Measurements from ENCODE around the gene FOCAD. TPM values are rescaled to one million over a fixed set of nuclear protein-coding genes. Genes with fewer than 3 reads are reported as not detected.

The FOCAD gene
- total RNA-seq, 4 donors from 2014 or later: 17.6 to 27.2 (median 20.1) TPM

DNA sequence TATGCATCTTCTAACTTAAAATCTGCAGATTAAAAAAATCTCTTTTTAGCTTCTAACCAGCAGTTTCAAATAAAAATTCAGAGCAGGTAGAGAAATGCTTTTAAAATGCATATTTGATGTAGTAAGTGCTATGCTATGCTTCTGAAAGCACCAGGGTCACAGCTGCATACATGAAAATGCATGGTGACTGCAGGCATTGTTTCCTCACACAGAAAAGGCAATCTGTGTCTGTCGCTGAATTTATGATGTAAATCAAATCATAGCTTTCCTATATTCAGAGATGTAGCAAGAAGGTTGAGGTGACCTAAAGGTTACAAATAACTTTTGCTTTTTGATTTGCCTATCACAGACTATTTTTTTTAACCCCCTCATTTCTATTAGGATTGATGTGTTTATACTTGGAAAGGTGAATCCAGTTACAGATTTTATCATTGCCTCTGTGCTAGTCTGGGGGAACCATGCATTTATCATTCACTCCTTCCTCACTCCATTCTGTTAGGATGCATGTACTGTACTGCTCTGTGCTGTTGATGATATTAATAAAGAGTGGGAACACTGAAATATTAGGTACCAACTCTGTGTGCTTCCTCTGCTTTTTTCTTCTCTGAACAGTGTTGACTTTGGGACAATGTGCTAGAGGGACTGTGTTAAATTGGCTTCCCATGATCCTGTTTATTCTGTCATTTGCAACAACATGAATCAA is 65.6 kb downstream of the FOCAD start:
- H3K27me3 ChIP-seq: no peaks in the 10 kb centered on the region
- no peak overlapping the region for H3K4me3 ChIP-seq
- no peak for DNase-seq (ENCODE audit: extremely low spot score)
- H3K27ac ChIP-seq (replicated peaks in 1 of 4): no peak overlapping the region
- intact Hi-C loops (cut with DNase I): no loop called here
- TF ChIP-seq EP300 (IDR thresholded peaks at IDR 0.05) (no peak), POLR2A (IDR thresholded peaks at IDR 0.05; ENCODE audit: low read depth) (no peak), POLR2AphosphoS5 (IDR thresholded peaks at IDR 0.05) (no peak), CTCF (IDR thresholded peaks at IDR 0.05) (no peak)
- no peaks in the 10 kb centered on the region for H3K9me3 ChIP-seq
- peaks cover 0 to 10% (median 7%) of the 10 kb centered on the region in 4 donors for H3K4me1 ChIP-seq
- 82% methylated on average over 1 of the region's 1 CpG for WGBS
- no peaks in the 10 kb centered on the region for H3K36me3 ChIP-seq

GRCh38 chr9:20753761-20754160 is 69.7 kb downstream of the FOCAD start:
- Histone ChIP-seq H3K27ac (replicated peaks in 1 of 4) (no peak overlapping the region), H3K4me1 (peaks cover 0 to 10% (median 7%) of the 10 kb centered on the region in 4 donors), H3K9me3 (no peaks in the 10 kb centered on the region), H3K36me3 (peaks cover 0 to 7% (median 2%) of the 10 kb centered on the region in 4 donors), H3K27me3 (no peaks in the 10 kb centered on the region), H3K4me3 (no peak overlapping the region)
- TF ChIP-seq POLR2A (IDR thresholded peaks at IDR 0.05; ENCODE audit: low read depth) (no peak), CTCF (IDR thresholded peaks at IDR 0.05) (no peak), POLR2AphosphoS5 (IDR thresholded peaks at IDR 0.05) (no peak), EP300 (IDR thresholded peaks at IDR 0.05) (no peak)
- WGBS: 93% methylated on average over 3 of the region's 3 CpGs
- DNase-seq (ENCODE audit: extremely low spot score): no peak
- intact Hi-C loops (cut with DNase I): no loop called here

- peaks cover 0 to 9% (median 3%) of the 10 kb centered on the region in 4 donors for H3K36me3 ChIP-seq
- H3K4me3 ChIP-seq: no peak overlapping the region
- H3K27ac ChIP-seq (replicated peaks in 1 of 4): no peak overlapping the region
- intact Hi-C loops (cut with DNase I): no loop called here
- H3K4me1 ChIP-seq: peaks cover 0 to 10% (median 7%) of the 10 kb centered on the region in 4 donors
- DNase-seq (ENCODE audit: extremely low spot score): no peak
- H3K9me3 ChIP-seq: no peaks in the 10 kb centered on the region
- 98% methylated on average over 2 of the region's 2 CpGs for WGBS
- no peaks in the 10 kb centered on the region for H3K27me3 ChIP-seq
- TF ChIP-seq POLR2AphosphoS5 (IDR thresholded peaks at IDR 0.05): no peak
- TF ChIP-seq EP300 (IDR thresholded peaks at IDR 0.05): no peak
- no peak for TF ChIP-seq POLR2A (IDR thresholded peaks at IDR 0.05; ENCODE audit: low read depth)
- no peak for TF ChIP-seq CTCF (IDR thresholded peaks at IDR 0.05)
Observed at GRCh38 chr9:20754556-20754955, 70.5 kb downstream of the FOCAD start.

DNA sequence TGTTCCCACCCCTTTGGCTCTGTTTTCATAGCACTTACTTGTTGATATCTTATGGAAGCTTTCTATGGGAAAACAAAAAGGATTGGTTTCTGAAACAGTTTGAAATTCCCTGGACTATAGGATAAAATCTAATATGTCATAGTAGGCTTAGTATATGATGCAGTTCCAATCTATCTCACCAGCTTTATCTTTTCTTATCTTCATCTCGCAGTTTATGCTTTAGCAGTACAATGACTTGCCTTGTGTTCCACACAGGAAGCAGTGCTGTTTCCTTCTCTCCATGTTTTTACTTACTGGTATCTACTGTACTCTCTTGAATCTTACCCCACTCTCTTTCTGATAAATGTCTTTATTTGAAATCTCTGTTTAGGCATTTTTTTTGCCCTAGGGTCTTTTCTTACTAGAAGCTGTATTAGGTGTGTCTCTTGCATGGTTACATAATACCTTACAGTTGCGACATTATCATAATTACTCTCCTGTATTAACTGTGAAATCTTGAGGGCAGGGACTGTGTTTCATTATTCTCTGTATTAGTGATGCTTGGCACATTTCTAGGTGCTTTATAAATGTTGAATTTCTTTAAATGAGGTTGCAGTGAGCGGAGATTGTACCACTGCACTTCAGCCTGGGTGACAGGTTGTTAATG is 76.3 kb downstream of the FOCAD start:
- DNase-seq (ENCODE audit: extremely low spot score): no peak
- intact Hi-C loops (cut with DNase I): no loop called here
- Histone ChIP-seq H3K27me3 (no peaks in the 10 kb centered on the region), H3K4me1 (no peaks in the 10 kb centered on the region), H3K9me3 (no peaks in the 10 kb centered on the region), H3K36me3 (peaks cover 1 to 30% (median 14%) of the 10 kb centered on the region in 4 donors), H3K27ac (replicated peaks in 1 of 4) (no peak overlapping the region), H3K4me3 (no peak overlapping the region)
- TF ChIP-seq POLR2AphosphoS5 (IDR thresholded peaks at IDR 0.05) (no peak), CTCF (IDR thresholded peaks at IDR 0.05) (no peak), POLR2A (IDR thresholded peaks at IDR 0.05; ENCODE audit: low read depth) (no peak), EP300 (IDR thresholded peaks at IDR 0.05) (no peak)
- WGBS: 90% methylated on average over 3 of the region's 3 CpGs

Measured in esophagus muscularis mucosa (tissue), 4 donors.